SK-N-SH treated with all-trans-retinoic acid at 6 μM for 48 hours (cell line): ENCODE data around the gene IQCM.

Experiments used
- ATAC-seq: fragments of 200-7000 bp; cut with Tn5 transposase; 3 replicates; pipeline ENCODE4 v1.9.1; 2020; ENCODE audit warnings: mild to moderate bottlenecking, moderate library complexity
- ARNTL ChIP-seq: fragments of 450-650 bp; formaldehyde crosslinking; IDR thresholded peaks from 2 replicates; pipeline ENCODE4 v1.5.0; 2020; ENCODE audit warnings: low read depth, mild to moderate bottlenecking, moderate library complexity, borderline replicate concordance
- BACH2 ChIP-seq: fragments of 250-450 bp; sonication (Bioruptor Pico); IDR thresholded peaks from 2 replicates; pipeline ENCODE4 v1.9.0; 2021; ENCODE audit warnings: mild to moderate bottlenecking, borderline replicate concordance
- CSDC2 ChIP-seq: fragments of 250-450 bp; sonication (Bioruptor Pico); IDR thresholded peaks from 2 replicates; pipeline ENCODE4 v1.5.0; 2020; ENCODE audit warnings: mild to moderate bottlenecking, moderate library complexity
- ESRRG ChIP-seq: fragments of 250-450 bp; sonication (Bioruptor Pico); IDR thresholded peaks from 2 replicates; pipeline ENCODE4 v1.6.1; 2021; ENCODE audit warnings: mild to moderate bottlenecking
- GLIS3 ChIP-seq: fragments of 250-450 bp; sonication (Bioruptor Pico); IDR thresholded peaks from 2 replicates; pipeline ENCODE4 v1.5.0; 2020; ENCODE audit warnings: mild to moderate bottlenecking, moderate library complexity
- ISL1 ChIP-seq: fragments of 250-450 bp; sonication (Bioruptor Pico); IDR thresholded peaks from 2 replicates; pipeline ENCODE4 v2.1.2; 2022; ENCODE audit warnings: mild to moderate bottlenecking, moderate library complexity
- OSR1 ChIP-seq: fragments of 250-450 bp; sonication (Bioruptor Pico); IDR thresholded peaks from 2 replicates; pipeline ENCODE4 v1.8.0; 2022; ENCODE audit warnings: moderate library complexity, mild to moderate bottlenecking, inconsistent platforms
- PPARA ChIP-seq: fragments of 250-450 bp; sonication (Bioruptor Pico); IDR thresholded peaks from 2 replicates; pipeline ENCODE4 v1.5.0; 2020; ENCODE audit warnings: mild to moderate bottlenecking, borderline replicate concordance
- RARB ChIP-seq: fragments of 250-450 bp; sonication (Bioruptor Pico); IDR thresholded peaks from 2 replicates; pipeline ENCODE4 v1.8.0; 2021; ENCODE audit warnings: mild to moderate bottlenecking, moderate library complexity
- SNAI2 ChIP-seq: fragments of 250-450 bp; sonication (Bioruptor Pico); IDR thresholded peaks from 2 replicates; pipeline ENCODE4 v1.5.0; 2020; ENCODE audit warnings: mild to moderate bottlenecking, moderate library complexity
- TCF4 ChIP-seq: fragments of 250-450 bp; sonication (Bioruptor Pico); IDR thresholded peaks from 2 replicates; pipeline ENCODE4 v1.8.0; 2021; ENCODE audit warnings: mild to moderate bottlenecking, moderate library complexity, borderline replicate concordance
- TOX ChIP-seq: fragments of 250-450 bp; sonication (Bioruptor Pico); IDR thresholded peaks from 2 replicates; pipeline ENCODE4 v1.8.0; 2021; ENCODE audit warnings: mild to moderate bottlenecking, moderate library complexity, borderline replicate concordance
- ZFP3 ChIP-seq: fragments of 250-450 bp; sonication (Bioruptor Pico); IDR thresholded peaks from 2 replicates; pipeline ENCODE4 v1.5.0; 2020; ENCODE audit warnings: mild to moderate bottlenecking, moderate library complexity
- ZFP30 ChIP-seq: fragments of 450-650 bp; formaldehyde crosslinking; IDR thresholded peaks from 2 replicates; pipeline ENCODE4 v1.5.0; 2022; ENCODE audit warnings: mild to moderate bottlenecking, moderate library complexity
- ZNF565 ChIP-seq: fragments of 450-650 bp; formaldehyde crosslinking; conservative IDR thresholded peaks from 2 replicates; pipeline ENCODE4 v1.5.0; 2020; ENCODE audit warnings: low read depth, mild to moderate bottlenecking, moderate library complexity
- ZNF70 ChIP-seq: fragments of 450-650 bp; formaldehyde crosslinking; IDR thresholded peaks from 2 replicates; pipeline ENCODE4 v1.5.0; 2020; ENCODE audit warnings: mild to moderate bottlenecking, moderate library complexity
- ZNF8 ChIP-seq: fragments of 450-650 bp; formaldehyde crosslinking; IDR thresholded peaks from 2 replicates; pipeline ENCODE4 v1.5.0; 2020; ENCODE audit warnings: mild to moderate bottlenecking, moderate library complexity
- TF ChIP-seq, protein P1 (sequence below): fragments of 250-450 bp; sonication (Bioruptor Pico); IDR thresholded peaks from 2 replicates; pipeline ENCODE4 v1.8.0; 2020; ENCODE audit warnings: mild to moderate bottlenecking, moderate library complexity, borderline replicate concordance
- TF ChIP-seq, protein P2 (sequence below): fragments of 250-450 bp; sonication (Bioruptor Pico); IDR thresholded peaks from 2 replicates; pipeline ENCODE4 v1.5.1; 2021; ENCODE audit warnings: mild to moderate bottlenecking, moderate library complexity
- TF ChIP-seq, protein P3 (sequence below): fragments of 250-450 bp; sonication (Bioruptor Pico); IDR thresholded peaks from 2 replicates; pipeline ENCODE4 v1.5.1; 2020; ENCODE audit warnings: low read depth, mild to moderate bottlenecking, moderate library complexity

IQCM gene

DNA sequence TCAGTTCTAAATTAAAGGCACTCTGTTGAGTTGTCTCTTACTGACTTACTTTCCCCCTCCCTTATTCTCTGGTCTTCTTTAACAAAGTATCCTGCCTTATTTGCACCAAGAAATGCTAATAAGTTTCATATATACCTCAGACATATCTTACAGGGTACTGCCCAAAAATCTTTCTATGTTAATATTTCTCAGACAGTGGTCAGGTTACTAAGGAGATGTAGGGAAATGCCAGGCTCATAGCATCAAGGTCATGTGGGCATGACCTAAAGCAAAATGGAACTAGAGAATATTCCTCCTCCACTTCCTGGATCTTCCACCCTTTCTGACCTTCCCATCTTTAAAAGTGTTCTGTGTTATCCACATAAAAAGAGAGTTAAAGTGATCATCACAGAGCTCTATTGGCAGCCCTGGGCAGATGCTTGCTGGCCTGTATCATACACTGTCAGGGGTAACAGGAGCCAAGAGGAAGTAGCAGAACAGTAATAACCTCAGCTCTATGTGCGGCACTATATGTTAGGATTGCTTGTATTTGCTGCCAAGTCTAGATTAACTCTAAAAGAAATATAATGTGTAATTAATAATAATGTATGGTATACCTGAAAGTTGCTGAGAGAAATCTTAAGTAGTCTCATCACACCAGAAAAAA, 74.3 kb downstream of the IQCM start:
- TF ChIP-seq TCF4 (no peak), ARNTL (CRISPR knock-in tag) (no peak), RARB (CRISPR knock-in tag) (no peak), ESRRG (no peak), ZNF8 (no peak), ZNF70 (CRISPR knock-in tag) (no peak)
- ATAC-seq, result no peak

DNA sequence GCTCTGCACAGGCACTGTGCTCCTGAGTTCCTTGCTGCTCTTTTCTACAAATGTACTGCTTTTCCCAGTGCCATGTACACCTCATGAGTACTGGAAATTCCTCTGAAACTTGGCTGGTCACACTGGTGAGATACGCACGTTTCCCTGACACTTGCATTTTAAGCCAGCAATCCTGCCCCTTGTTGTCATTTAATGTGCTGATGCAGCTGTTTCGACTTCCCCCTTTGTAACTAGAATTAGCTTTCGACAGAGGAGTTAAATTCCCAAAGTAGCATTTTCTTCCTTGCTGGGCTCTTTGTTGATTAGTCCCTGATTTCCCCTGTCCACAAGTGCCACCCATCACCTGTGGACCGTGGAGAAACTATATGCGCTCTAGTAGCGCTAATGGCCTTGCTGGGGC, 77.5 kb downstream of the IQCM start:
- no peak for TF ChIP-seq RARB (CRISPR knock-in tag)
- TF ChIP-seq, protein P1, sequence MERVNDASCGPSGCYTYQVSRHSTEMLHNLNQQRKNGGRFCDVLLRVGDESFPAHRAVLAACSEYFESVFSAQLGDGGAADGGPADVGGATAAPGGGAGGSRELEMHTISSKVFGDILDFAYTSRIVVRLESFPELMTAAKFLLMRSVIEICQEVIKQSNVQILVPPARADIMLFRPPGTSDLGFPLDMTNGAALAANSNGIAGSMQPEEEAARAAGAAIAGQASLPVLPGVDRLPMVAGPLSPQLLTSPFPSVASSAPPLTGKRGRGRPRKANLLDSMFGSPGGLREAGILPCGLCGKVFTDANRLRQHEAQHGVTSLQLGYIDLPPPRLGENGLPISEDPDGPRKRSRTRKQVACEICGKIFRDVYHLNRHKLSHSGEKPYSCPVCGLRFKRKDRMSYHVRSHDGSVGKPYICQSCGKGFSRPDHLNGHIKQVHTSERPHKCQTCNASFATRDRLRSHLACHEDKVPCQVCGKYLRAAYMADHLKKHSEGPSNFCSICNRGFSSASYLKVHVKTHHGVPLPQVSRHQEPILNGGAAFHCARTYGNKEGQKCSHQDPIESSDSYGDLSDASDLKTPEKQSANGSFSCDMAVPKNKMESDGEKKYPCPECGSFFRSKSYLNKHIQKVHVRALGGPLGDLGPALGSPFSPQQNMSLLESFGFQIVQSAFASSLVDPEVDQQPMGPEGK (CRISPR knock-in tag), result no peak
- TF ChIP-seq ESRRG, result no peak
- TF ChIP-seq, protein P2, sequence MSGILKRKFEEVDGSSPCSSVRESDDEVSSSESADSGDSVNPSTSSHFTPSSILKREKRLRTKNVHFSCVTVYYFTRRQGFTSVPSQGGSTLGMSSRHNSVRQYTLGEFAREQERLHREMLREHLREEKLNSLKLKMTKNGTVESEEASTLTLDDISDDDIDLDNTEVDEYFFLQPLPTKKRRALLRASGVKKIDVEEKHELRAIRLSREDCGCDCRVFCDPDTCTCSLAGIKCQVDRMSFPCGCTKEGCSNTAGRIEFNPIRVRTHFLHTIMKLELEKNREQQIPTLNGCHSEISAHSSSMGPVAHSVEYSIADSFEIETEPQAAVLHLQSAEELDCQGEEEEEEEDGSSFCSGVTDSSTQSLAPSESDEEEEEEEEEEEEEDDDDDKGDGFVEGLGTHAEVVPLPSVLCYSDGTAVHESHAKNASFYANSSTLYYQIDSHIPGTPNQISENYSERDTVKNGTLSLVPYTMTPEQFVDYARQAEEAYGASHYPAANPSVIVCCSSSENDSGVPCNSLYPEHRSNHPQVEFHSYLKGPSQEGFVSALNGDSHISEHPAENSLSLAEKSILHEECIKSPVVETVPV (CRISPR knock-in tag), result no peak
- no peak for TF ChIP-seq TOX (CRISPR knock-in tag)
- no peak for TF ChIP-seq TCF4
- TF ChIP-seq ZNF8, result no peak
- no peak for TF ChIP-seq ZFP3 (CRISPR knock-in tag)
- TF ChIP-seq OSR1 (CRISPR knock-in tag), result no peak
- TF ChIP-seq ARNTL (CRISPR knock-in tag), result no peak
- TF ChIP-seq CSDC2 (CRISPR knock-in tag), result no peak
- no peak for TF ChIP-seq ZFP30 (CRISPR knock-in tag)
- no peak for TF ChIP-seq ZNF565 (CRISPR knock-in tag)
- TF ChIP-seq, protein P3, sequence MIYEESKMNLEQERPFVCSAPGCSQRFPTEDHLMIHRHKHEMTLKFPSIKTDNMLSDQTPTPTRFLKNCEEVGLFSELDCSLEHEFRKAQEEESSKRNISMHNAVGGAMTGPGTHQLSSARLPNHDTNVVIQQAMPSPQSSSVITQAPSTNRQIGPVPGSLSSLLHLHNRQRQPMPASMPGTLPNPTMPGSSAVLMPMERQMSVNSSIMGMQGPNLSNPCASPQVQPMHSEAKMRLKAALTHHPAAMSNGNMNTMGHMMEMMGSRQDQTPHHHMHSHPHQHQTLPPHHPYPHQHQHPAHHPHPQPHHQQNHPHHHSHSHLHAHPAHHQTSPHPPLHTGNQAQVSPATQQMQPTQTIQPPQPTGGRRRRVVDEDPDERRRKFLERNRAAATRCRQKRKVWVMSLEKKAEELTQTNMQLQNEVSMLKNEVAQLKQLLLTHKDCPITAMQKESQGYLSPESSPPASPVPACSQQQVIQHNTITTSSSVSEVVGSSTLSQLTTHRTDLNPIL (CRISPR knock-in tag), result no peak
- TF ChIP-seq, all 23 proteins: peak for 0
- ATAC-seq, result no peak

DNA sequence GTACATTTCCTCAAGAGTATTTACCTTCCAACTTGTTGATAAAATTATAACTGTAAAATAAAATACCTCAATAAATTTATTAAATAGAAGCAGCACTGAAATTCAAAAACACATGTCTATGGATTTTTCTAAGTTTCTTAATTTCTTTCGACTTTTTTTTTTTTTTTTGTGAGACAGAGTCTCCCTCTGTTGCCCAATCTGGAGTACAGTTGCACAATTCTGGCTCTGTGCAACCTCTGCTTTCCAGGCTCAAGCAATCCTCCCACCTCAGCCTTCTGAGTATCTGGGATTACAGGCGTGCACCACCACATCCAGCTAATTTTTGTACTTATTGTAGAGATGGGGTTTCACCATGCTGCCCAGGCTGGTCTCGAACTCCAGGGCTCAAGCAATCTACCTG, 79.8 kb downstream of the IQCM start:
- ATAC-seq, result no peak
- TF ChIP-seq PPARA (CRISPR knock-in tag) (no peak), ZNF565 (CRISPR knock-in tag) (no peak), GLIS3 (CRISPR knock-in tag) (no peak), ISL1 (no peak), SNAI2 (CRISPR knock-in tag) (no peak), ZFP30 (CRISPR knock-in tag) (no peak), TCF4 (no peak), ESRRG (no peak), CSDC2 (CRISPR knock-in tag) (no peak), ZNF70 (CRISPR knock-in tag) (no peak), OSR1 (CRISPR knock-in tag) (no peak), TOX (CRISPR knock-in tag) (no peak)
- TF ChIP-seq, protein P2 (CRISPR knock-in tag), result no peak
- TF ChIP-seq, protein P3 (CRISPR knock-in tag), result no peak

DNA sequence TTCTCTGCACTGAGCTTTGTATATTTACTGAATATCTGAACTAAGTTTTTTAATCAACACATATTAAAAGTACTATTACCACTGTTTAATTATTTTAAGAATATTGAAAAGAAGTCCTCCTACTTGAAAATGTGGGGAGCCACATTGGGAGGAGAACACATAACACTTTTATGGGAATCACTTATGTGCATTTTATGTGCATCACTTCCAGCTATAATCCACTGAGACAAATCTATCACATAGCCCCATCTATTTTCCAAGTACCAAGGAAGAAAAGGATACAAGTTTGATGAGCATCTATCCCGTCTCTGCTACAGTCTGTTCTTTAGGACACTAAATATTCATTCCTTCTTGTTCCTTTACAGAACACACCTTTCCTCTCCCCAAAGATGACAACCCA, 87.2 kb downstream of the IQCM start:
- TF ChIP-seq ESRRG (no peak), GLIS3 (CRISPR knock-in tag) (no peak), TOX (CRISPR knock-in tag) (no peak), ZFP3 (CRISPR knock-in tag) (no peak), OSR1 (CRISPR knock-in tag) (no peak), ZNF70 (CRISPR knock-in tag) (no peak), ZFP30 (CRISPR knock-in tag) (no peak), BACH2 (CRISPR knock-in tag) (no peak), RARB (CRISPR knock-in tag) (no peak), TCF4 (no peak), ZNF8 (no peak), ISL1 (no peak)
- TF ChIP-seq, protein P3 (CRISPR knock-in tag), result no peak
- TF ChIP-seq, all 23 proteins: peak for 0
- no peak for ATAC-seq
